Tibial artery (tissue), 4 donors: ENCODE measurements around the gene CCL4L2.
"Not testable (repeated sequence)": the region's sequence is repeated elsewhere in the genome, so short reads cannot be mapped to it uniquely, and the experiment has no call there.

Source experiments
- DNase-seq, 2 donors: peaks; one replicate each; pipeline ENCODE4 v3.0.0-alpha.2; 2019
- H3K27ac ChIP-seq, 2 donors: fragments of 200-600 bp; sonication (generic) in 1 of 2; 1 replicate in 1 of 2; 2 replicates in 1 of 2; pipeline ENCODE4 v1.5.1; 2018 to 2019; ENCODE audit warnings: mild to moderate bottlenecking in 1 of 2
- H3K27me3 ChIP-seq, 2 donors: fragments of 200-600 bp; sonication (generic) in 1 of 2; one replicate each; pipeline versions ENCODE4 v1.5.1 to v1.6.0; 2016 to 2019
- H3K36me3 ChIP-seq, 3 donors: fragments of 200-600 bp; sonication (generic) in 2 of 3; one replicate each; pipeline ENCODE4 v1.5.1; 2016 to 2019; ENCODE audit warnings: mild to moderate bottlenecking in 2 of 3
- H3K4me1 ChIP-seq, 4 donors: fragments of 200-600 bp; sonication (generic) in 2 of 4; 1 replicate in 3 of 4; 2 replicates in 1 of 4; pipeline ENCODE4 v1.5.1; 2016 to 2019
- H3K4me3 ChIP-seq, 2 donors: fragments of 200-600 bp; sonication (generic) in 1 of 2; 1 replicate in 1 of 2; 2 replicates in 1 of 2; pipeline ENCODE4 v1.5.1; 2018 to 2019; ENCODE audit warnings: mild to moderate bottlenecking in 2 of 2
- H3K9me3 ChIP-seq, 3 donors: fragments of 200-600 bp; sonication (generic) in 1 of 3; one replicate each; pipeline ENCODE4 v1.5.1; 2016 to 2019
- CTCF ChIP-seq, 2 experiments: fragments of 200-600 bp in 1 of 2; fragments of 450-650 bp in 1 of 2; IDR thresholded peaks; one replicate each; pipeline ENCODE4 v1.5.1; 2017 to 2019; ENCODE audit warnings: antibody characterized with exemption in 2 of 2, mild to moderate bottlenecking in 1 of 2, moderate library complexity in 1 of 2
- intact Hi-C: fragments of 100-400 bp; cut with DNase I; formaldehyde crosslinking; loops from one replicate; pipeline ENCODE4 v1.15.0; 2023; ENCODE audit warnings: low total_unique reads

The CCL4L2 gene

GRCh38 chr17:36193216-36193775 is 17.6 kb upstream of the CCL4L2 start:
- Histone ChIP-seq H3K27me3 (peaks cover 0 to 9% of the 10 kb centered on the region in 2 donors), H3K4me3 (no peak overlapping the region), H3K27ac (no peak overlapping the region), H3K36me3 (no peaks in the 10 kb centered on the region), H3K4me1 (no peaks in the 10 kb centered on the region), H3K9me3 (no peaks in the 10 kb centered on the region)
- intact Hi-C loops: loop anchor here (10.0 kb wide), 1 partner anchor 58 kb away; no protein-coding TSS in a partner anchor
- DNase-seq: no peak
- no peak for TF ChIP-seq CTCF (IDR thresholded peaks at IDR 0.05)

- DNase-seq, H3K4me1 ChIP-seq: not testable (repeated sequence)
- intact Hi-C loops: loop anchor here (10.0 kb wide), 1 partner anchor 59 kb away; no protein-coding TSS in a partner anchor
These were observed 16.6 kb upstream of the CCL4L2 start for GRCh38 chr17:36194147-36194831.

GRCh38 chr17:36194832-36195433 is 15.9 kb upstream of the CCL4L2 start:
- not testable (repeated sequence) for H3K9me3 ChIP-seq, H3K4me3 ChIP-seq, H3K27ac ChIP-seq, H3K27me3 ChIP-seq, H3K36me3 ChIP-seq, DNase-seq, H3K4me1 ChIP-seq
- intact Hi-C loops: loop anchor here (10.0 kb wide), 1 partner anchor 60 kb away; no protein-coding TSS in a partner anchor

More at GRCh38 chr17:36194147-36194831, 16.6 kb upstream of the CCL4L2 start:
- H3K4me3 ChIP-seq, H3K9me3 ChIP-seq, H3K27ac ChIP-seq, H3K36me3 ChIP-seq, H3K27me3 ChIP-seq: not testable (repeated sequence)

DNA sequence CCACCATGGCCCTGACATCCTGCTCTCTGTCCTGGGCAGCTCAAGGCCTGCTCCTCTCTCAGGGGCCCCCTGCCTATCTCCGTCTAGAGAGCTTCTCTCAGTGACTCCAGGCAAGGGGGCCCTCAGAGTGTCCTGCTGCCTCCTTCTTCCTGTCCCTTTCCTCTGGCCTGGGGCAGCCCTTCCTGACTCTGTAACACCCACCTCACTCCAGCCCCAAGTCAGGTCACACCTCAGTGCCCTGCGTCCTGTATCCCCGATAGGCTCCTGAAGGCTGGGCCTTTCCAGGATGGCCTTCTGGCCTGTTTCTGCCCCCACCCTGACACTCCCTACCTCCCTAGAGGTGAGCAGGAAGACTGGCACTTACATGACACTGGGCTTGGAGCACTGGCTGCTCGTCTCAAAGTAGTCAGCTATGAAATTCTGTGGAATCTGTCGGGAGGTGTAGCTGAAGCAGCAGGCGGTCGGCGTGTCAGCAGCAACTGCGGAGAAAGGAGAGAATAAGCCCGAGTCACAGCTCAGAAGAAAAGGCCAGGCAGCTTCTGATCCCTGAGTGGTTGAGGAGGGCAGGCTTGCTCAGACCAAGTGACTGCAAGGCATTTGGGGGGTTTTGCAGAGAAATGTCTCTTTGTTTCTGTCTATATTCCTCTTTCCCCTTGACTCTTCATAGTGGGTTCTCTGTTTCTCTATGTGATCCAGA is 15.3 kb upstream of the CCL4L2 start:
- Histone ChIP-seq H3K27me3 (peaks cover 0 to 9% of the 10 kb centered on the region in 2 donors), H3K9me3 (no peaks in the 10 kb centered on the region), H3K36me3 (no peaks in the 10 kb centered on the region), H3K4me3 (no peak overlapping the region), H3K27ac (no peak overlapping the region), H3K4me1 (no peaks in the 10 kb centered on the region)
- intact Hi-C loops: loop anchor here (10.0 kb wide), 1 partner anchor 61 kb away; no protein-coding TSS in a partner anchor
- no peak for DNase-seq
- no peak for TF ChIP-seq CTCF (IDR thresholded peaks at IDR 0.05)

- no peak for DNase-seq
- no peak overlapping the region for H3K27ac ChIP-seq
- H3K9me3 ChIP-seq: no peaks in the 10 kb centered on the region
These were observed 14.8 kb upstream of the CCL4L2 start for GRCh38 chr17:36196131-36196486.

DNA sequence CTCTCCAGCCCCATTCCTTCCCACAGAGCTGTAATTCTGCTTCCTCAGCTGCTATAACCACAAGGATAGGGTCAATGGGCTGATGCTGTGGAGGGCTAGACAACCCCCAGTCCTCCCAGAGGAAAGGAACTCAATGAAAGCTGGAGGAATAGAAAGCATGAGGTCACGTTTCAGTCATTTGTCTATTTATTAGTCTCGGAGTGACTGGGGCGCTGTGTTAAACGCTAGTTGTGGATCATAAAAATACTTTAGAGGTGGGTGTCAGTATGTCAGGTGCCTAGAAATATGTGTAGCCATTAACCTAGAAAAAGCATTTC is 13.5 kb upstream of the CCL4L2 start:
- H3K27me3 ChIP-seq: peaks cover 0 to 9% of the 10 kb centered on the region in 2 donors
- H3K9me3 ChIP-seq: no peaks in the 10 kb centered on the region
- DNase-seq: no peak
- H3K4me3 ChIP-seq: no peak overlapping the region
- intact Hi-C loops: loop anchor here (10.0 kb wide), 1 partner anchor 63 kb away; no protein-coding TSS in a partner anchor
- no peaks in the 10 kb centered on the region for H3K4me1 ChIP-seq
- no peak overlapping the region for H3K27ac ChIP-seq
- TF ChIP-seq CTCF (IDR thresholded peaks at IDR 0.05): no peak
- no peaks in the 10 kb centered on the region for H3K36me3 ChIP-seq

More at GRCh38 chr17:36196131-36196486, 14.8 kb upstream of the CCL4L2 start:
- Histone ChIP-seq H3K27me3 (peaks cover 0 to 9% of the 10 kb centered on the region in 2 donors), H3K4me3 (no peak overlapping the region), H3K36me3 (no peaks in the 10 kb centered on the region), H3K4me1 (no peaks in the 10 kb centered on the region)
- TF ChIP-seq CTCF (IDR thresholded peaks at IDR 0.05): no peak
- intact Hi-C loops: loop anchor here (10.0 kb wide), 1 partner anchor 61 kb away; no protein-coding TSS in a partner anchor
